Neural cell (in vitro differentiated cells): ENCODE data around the gene RPIA.

Experiments used
- CTCF ChIP-seq: fragments of 450-650 bp; IDR thresholded peaks from 2 replicates; pipeline ENCODE4 v1.5.1; 2014; ENCODE audit warnings: antibody characterized with exemption, mild to moderate bottlenecking, moderate library complexity; ENCODE audit not compliant: poor library complexity, severe bottlenecking
- EP300 ChIP-seq: fragments of 450-650 bp; conservative IDR thresholded peaks from 2 replicates; pipeline ENCODE4 v1.6.1; 2014; ENCODE audit warnings: antibody characterized with exemption, mild to moderate bottlenecking, moderate library complexity; ENCODE audit not compliant: poor library complexity, severe bottlenecking
- EZH2 ChIP-seq: fragments of 200-600, 300-800 bp; shearing (Covaris generic), sonication (generic); IDR thresholded peaks from 2 replicates; pipeline ENCODE4 v1.6.1; 2014; ENCODE audit warnings: antibody characterized with exemption, low read length, borderline replicate concordance, mild to moderate bottlenecking; ENCODE audit not compliant: insufficient read depth, poor library complexity, severe bottlenecking
- MXI1 ChIP-seq: fragments of 450-650 bp; conservative IDR thresholded peaks from 2 replicates; pipeline ENCODE4 v1.6.1; 2014; ENCODE audit warnings: antibody characterized with exemption, mild to moderate bottlenecking; ENCODE audit not compliant: poor library complexity, severe bottlenecking
- POLR2AphosphoS5 ChIP-seq: IDR thresholded peaks from 2 replicates; pipeline ENCODE4 v1.6.1; 2012
- RAD21 ChIP-seq: fragments of 450-650 bp; conservative IDR thresholded peaks from 2 replicates; pipeline ENCODE4 v1.6.1; 2014; ENCODE audit warnings: antibody characterized with exemption, mild to moderate bottlenecking, moderate library complexity
- REST ChIP-seq: IDR thresholded peaks from 2 replicates; pipeline ENCODE4 v1.6.1; 2012; ENCODE audit warnings: borderline replicate concordance
- SMC3 ChIP-seq: fragments of 450-650 bp; conservative IDR thresholded peaks from 2 replicates; pipeline ENCODE4 v1.6.1; 2014; ENCODE audit warnings: antibody characterized with exemption, mild to moderate bottlenecking, moderate library complexity; ENCODE audit not compliant: poor library complexity
- TAF1 ChIP-seq: IDR thresholded peaks from 2 replicates; pipeline ENCODE4 v1.6.1; 2012; ENCODE audit warnings: low read depth

GRCh38 chr2:88687384-88687783 lies 4.1 kb upstream of the RPIA start:
- TF ChIP-seq CTCF (no peak), REST (no peak), POLR2AphosphoS5 (no peak), SMC3 (no peak), EZH2 (no peak), EP300 (no peak), RAD21 (no peak), TAF1 (no peak), MXI1 (no peak)
